ENCODE measurements around the gene EEF2. TPM values are rescaled to one million over a fixed set of nuclear protein-coding genes. Genes with fewer than 3 reads are reported as not detected.

Gene EEF2
- total RNA-seq, 1 donor from 2014 or later: 2,896 TPM

DNA sequence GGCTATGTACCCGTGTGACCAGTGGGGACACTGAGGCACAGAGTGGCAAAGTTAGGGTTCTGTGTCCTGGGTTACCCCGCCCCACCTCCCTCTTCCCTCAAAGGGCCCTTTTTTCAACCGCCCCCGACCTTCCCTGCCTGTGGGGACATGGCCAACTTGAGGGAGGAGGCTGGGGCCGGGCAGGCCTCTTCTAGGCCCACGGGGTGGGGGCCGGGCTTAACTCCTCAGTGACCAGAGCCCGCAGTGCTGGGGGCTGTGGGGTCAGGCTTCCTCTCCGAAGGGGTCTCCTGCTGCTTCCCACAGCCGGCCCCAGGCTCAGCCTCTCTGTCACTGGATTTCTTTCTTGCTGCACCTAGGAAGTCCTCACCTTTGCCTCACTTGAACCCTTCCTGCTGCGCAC is 46.2 kb upstream of the EEF2 start:
- no peak for DNase-seq (ENCODE audit: low spot score)
- H3K4me1 Mint-ChIP-seq (ENCODE audit: unreplicated experiment): no peaks in the 10 kb centered on the region
- no peak overlapping the region for H3K4me3 Mint-ChIP-seq (ENCODE audit: unreplicated experiment)
- no peak overlapping the region for H3K27ac Mint-ChIP-seq (ENCODE audit: unreplicated experiment)
- no peaks in the 10 kb centered on the region for H3K9me3 Mint-ChIP-seq (ENCODE audit: unreplicated experiment)
- TF ChIP-seq, protein P1, sequence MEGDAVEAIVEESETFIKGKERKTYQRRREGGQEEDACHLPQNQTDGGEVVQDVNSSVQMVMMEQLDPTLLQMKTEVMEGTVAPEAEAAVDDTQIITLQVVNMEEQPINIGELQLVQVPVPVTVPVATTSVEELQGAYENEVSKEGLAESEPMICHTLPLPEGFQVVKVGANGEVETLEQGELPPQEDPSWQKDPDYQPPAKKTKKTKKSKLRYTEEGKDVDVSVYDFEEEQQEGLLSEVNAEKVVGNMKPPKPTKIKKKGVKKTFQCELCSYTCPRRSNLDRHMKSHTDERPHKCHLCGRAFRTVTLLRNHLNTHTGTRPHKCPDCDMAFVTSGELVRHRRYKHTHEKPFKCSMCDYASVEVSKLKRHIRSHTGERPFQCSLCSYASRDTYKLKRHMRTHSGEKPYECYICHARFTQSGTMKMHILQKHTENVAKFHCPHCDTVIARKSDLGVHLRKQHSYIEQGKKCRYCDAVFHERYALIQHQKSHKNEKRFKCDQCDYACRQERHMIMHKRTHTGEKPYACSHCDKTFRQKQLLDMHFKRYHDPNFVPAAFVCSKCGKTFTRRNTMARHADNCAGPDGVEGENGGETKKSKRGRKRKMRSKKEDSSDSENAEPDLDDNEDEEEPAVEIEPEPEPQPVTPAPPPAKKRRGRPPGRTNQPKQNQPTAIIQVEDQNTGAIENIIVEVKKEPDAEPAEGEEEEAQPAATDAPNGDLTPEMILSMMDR (IDR thresholded peaks at IDR 0.05; ENCODE audit: unreplicated experiment): no peak
- H3K36me3 Mint-ChIP-seq (ENCODE audit: low read depth, unreplicated experiment): peaks cover 4% of the 10 kb centered on the region
- peaks cover 8% of the 10 kb centered on the region for H3K27me3 Mint-ChIP-seq (ENCODE audit: unreplicated experiment)

DNA sequence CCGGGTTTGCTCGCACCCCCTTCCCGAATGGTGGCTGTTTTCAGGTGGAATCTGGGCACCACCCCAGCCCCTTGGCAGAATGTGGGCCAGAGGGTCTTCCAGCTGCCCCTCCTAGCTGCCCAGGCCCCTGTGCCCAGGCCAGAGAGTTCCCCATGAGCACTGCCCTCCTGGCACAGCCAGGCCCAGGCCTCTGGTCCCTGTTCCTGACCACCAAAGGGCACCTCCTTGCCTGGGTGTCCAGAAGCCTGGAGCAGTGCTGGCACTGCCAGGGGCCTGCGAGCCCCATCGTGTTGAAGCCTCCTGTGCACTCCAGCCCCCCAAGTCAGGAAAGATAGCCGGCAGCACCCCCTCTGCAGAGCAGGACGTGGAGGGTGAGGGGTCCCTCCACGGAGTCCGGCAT is 45.7 kb upstream of the EEF2 start:
- H3K27me3 Mint-ChIP-seq (ENCODE audit: unreplicated experiment): peaks cover 8% of the 10 kb centered on the region
- TF ChIP-seq, protein P1 (IDR thresholded peaks at IDR 0.05; ENCODE audit: unreplicated experiment): no peak
- H3K36me3 Mint-ChIP-seq (ENCODE audit: low read depth, unreplicated experiment): peaks cover 4% of the 10 kb centered on the region
- H3K4me1 Mint-ChIP-seq (ENCODE audit: unreplicated experiment): no peaks in the 10 kb centered on the region
- DNase-seq (ENCODE audit: low spot score): no peak
- no peak overlapping the region for H3K27ac Mint-ChIP-seq (ENCODE audit: unreplicated experiment)
- H3K9me3 Mint-ChIP-seq (ENCODE audit: unreplicated experiment): no peaks in the 10 kb centered on the region
- no peak overlapping the region for H3K4me3 Mint-ChIP-seq (ENCODE audit: unreplicated experiment)

DNA sequence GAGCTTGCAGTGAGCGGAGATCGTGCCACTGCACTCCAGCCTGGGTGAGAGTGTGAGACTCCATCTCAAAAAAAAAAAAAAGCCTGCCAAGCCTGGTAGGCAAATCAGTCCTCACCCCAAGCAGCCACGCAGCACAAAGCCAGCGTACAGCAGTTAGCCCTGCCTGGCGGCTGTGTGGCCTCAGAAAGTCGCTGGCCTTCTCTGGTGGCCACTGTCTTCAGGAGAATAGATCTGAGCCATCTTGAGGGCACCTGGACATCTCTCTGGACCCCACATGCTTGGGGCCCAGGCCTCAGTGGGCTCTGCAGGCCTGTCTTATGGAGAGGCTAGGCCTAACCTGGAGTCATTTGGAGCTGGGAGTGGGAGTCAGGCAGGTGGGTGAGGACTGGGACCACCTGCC is 45.3 kb upstream of the EEF2 start:
- TF ChIP-seq, protein P1 (IDR thresholded peaks at IDR 0.05; ENCODE audit: unreplicated experiment): no peak
- Mint-ChIP-seq H3K27me3 (ENCODE audit: unreplicated experiment) (peaks cover 8% of the 10 kb centered on the region), H3K27ac (ENCODE audit: unreplicated experiment) (no peak overlapping the region), H3K36me3 (ENCODE audit: low read depth, unreplicated experiment) (peaks cover 4% of the 10 kb centered on the region), H3K9me3 (ENCODE audit: unreplicated experiment) (no peaks in the 10 kb centered on the region), H3K4me1 (ENCODE audit: unreplicated experiment) (no peaks in the 10 kb centered on the region), H3K4me3 (ENCODE audit: unreplicated experiment) (no peak overlapping the region)
- no peak for DNase-seq (ENCODE audit: low spot score)

GRCh38 chr19:4029247-4029614 is 44.0 kb upstream of the EEF2 start:
- Mint-ChIP-seq H3K4me3 (ENCODE audit: unreplicated experiment) (no peak overlapping the region), H3K9me3 (ENCODE audit: unreplicated experiment) (no peaks in the 10 kb centered on the region), H3K4me1 (ENCODE audit: unreplicated experiment) (peaks cover 3% of the 10 kb centered on the region), H3K27me3 (ENCODE audit: unreplicated experiment) (peaks cover 8% of the 10 kb centered on the region), H3K27ac (ENCODE audit: unreplicated experiment) (no peak overlapping the region), H3K36me3 (ENCODE audit: low read depth, unreplicated experiment) (peaks cover 7% of the 10 kb centered on the region)
- TF ChIP-seq, protein P1 (IDR thresholded peaks at IDR 0.05; ENCODE audit: unreplicated experiment): no peak
- DNase-seq (ENCODE audit: low spot score): no peak

- no peak for DNase-seq (ENCODE audit: low spot score)
- TF ChIP-seq, protein P1 (IDR thresholded peaks at IDR 0.05; ENCODE audit: unreplicated experiment): no peak
Observed at GRCh38 chr19:4028334-4029246, 43.3 kb upstream of the EEF2 start.

More at GRCh38 chr19:4028334-4029246, 43.3 kb upstream of the EEF2 start:
- Mint-ChIP-seq H3K4me1 (ENCODE audit: unreplicated experiment) (peaks cover 8% of the 10 kb centered on the region), H3K4me3 (ENCODE audit: unreplicated experiment) (no peak overlapping the region), H3K9me3 (ENCODE audit: unreplicated experiment) (no peaks in the 10 kb centered on the region), H3K36me3 (ENCODE audit: low read depth, unreplicated experiment) (peaks cover 7% of the 10 kb centered on the region), H3K27ac (ENCODE audit: unreplicated experiment) (no peak overlapping the region), H3K27me3 (ENCODE audit: unreplicated experiment) (peaks cover 8% of the 10 kb centered on the region)

All from endothelial cell (in vitro differentiated cells).